SH-SY5Y (cell line): Measurements from ENCODE around the gene PPP1R9B.

Experiments used
- GATA2 ChIP-seq: IDR thresholded peaks from 2 replicates; pipeline ENCODE4 v1.6.1; 2011; ENCODE audit warnings: mild to moderate bottlenecking, low read depth, low read length
- GATA3 ChIP-seq: IDR thresholded peaks from 2 replicates; pipeline ENCODE4 v1.6.1; 2011; ENCODE audit warnings: low read depth, mild to moderate bottlenecking, low read length, moderate library complexity

The PPP1R9B gene

DNA sequence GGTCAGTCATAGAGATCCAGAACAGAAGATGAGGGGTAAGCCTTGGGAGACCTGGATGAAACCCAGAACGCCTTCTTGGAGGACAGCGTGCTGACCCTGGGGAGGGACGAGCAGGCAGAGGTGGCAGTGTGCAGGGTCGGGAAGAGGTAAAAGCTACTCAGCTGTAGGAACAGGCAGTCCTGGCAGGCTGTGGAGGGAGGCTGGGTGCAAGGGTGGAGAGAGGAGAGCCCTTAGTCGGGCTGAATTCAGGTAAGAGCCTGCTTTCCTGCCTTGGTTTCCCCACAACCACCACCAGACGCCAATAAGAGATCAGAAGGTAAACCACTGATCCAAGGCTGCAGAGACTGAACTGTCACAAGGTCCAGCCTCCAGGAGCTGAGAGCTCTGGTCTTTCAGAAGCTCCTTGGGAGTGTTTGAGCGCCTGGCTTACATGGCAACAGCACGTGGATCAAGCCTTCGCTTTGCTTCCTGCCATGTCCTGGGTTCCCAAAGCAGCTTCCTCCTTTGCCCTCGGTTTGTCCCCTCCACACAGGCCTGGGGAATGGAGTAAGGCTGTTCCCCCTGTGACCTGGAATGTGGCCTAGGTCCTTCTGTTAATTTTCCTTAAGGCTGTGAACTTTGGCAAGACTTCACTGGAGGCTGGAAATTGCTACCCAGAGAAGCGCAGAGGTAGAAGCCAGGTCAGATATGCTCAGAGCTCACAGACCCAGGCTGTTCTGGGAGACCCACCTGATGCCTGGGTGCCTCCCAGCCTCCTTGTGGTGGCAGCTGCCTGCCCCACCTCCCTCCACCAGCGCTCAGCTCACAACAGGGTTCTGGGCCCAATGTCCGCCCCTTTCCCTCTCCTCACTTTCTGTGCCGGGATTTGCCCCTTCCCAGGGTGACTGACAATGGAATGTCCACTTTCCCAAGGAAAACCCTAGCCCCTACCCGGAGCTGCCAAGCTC is 59.2 kb downstream of the PPP1R9B start:
- TF ChIP-seq GATA2 (no peak), GATA3 (no peak)

DNA sequence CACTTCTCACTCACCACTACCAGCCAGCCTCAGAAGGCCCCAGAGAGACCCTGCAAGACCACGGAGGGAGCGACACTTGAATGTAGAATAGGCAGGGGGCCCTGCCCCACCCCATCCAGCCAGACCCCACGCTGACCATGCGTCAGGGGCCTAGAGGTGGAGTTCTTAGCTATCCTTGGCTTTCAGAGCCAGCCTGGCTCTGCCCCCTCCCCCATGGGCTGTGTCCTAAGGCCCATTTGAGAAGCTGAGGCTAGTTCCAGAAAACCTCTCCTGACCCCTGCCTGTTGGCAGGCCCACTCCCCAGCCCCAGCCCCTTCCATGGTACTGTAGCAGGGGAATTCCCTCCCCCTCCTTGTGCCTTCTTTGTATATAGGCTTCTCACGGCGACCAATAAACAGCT is 60.4 kb downstream of the PPP1R9B start:
- no peak for TF ChIP-seq GATA3
- TF ChIP-seq GATA2, result no peak

DNA sequence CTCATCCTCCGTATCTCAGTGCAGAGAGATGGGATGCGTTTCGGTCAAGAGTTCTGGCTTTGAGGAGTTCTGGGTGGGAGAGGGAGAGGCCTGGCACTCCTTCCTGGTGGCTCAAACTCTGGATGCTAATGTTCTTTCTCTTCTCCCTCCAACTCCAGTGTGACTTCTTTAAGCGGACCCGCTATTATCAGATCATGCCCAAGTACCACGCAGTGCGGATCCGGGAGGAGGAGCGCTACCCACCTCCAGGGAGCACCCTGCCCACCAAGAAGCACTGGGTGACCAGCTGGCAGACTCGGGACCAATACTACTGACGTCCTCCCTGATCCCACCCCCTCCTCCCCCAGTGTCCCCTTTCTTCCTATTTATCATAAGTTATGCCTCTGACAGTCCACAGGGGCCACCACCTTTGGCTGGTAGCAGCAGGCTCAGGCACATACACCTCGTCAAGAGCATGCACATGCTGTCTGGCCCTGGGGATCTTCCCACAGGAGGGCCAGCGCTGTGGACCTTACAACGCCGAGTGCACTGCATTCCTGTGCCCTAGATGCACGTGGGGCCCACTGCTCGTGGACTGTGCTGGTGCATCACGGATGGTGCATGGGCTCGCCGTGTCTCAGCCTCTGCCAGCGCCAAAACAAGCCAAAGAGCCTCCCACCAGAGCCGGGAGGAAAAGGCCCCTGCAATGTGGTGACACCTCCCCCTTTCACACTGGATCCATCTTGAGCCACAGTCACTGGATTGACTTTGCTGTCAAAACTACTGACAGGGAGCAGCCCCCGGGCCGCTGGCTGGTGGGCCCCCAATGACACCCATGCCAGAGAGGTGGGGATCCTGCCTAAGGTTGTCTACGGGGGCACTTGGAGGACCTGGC is 61.3 kb downstream of the PPP1R9B start:
- TF ChIP-seq GATA3 (no peak), GATA2 (no peak)

DNA sequence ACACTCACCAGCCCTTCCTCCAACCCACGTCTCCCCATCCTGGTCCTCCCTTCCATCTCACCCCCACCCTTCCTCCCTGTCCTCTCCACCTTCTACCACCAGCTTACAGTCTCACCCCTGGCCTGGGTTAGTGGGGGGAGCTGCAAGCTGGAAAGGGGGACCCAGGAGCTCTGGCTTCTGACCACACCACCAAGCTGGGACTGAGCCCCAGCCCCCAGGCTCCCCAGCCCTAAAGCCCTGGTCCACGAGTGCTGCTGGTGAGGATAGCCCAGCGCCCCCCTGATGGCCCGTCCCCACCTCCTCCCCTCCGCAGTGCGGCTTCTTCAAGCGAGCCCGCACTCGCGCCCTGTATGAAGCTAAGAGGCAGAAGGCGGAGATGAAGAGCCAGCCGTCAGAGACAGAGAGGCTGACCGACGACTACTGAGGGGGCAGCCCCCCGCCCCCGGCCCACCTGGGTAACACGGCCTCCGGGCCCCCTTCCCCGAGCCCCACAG is 62.5 kb downstream of the PPP1R9B start:
- TF ChIP-seq GATA3 (no peak), GATA2 (no peak)

DNA sequence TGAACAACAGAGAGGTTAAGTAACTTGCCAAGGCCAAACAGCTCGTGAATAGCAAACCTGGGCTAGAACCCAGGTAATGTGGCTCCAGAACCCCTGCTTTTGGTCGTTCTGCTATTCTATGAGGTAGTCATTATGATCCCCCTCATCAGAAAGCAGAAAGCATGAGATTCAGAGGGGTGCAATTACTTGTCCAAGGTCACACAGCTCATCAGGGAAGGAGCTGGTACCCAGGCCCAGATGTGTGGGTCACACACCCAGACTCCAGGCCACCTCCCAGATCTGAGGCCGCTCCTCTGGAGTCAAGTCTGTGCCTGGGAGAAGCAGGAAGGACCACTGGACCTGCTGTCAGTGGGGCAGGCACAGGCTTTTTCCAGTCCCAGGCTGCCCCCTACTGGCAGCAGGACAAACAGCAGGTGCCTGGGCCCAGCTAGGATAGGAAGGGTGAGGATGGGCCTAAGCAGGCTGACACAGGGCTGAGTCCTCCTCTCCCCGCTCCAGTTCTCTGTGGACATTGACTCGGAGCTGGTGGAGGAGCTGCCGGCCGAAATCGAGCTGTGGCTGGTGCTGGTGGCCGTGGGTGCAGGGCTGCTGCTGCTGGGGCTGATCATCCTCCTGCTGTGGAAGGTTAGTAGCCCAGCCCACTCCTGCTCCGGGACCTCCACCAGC is 63.1 kb downstream of the PPP1R9B start:
- TF ChIP-seq GATA2, result no peak
